ENCODE measurements around the gene DONSON. TPM values are rescaled to one million over a fixed set of nuclear protein-coding genes. Genes with fewer than 3 reads are reported as not detected.
A peak's percentile ranks its signal among the peaks of the same experiment; 100 is the strongest.

DONSON gene
- total and polyA plus RNA-seq, 2 of the 13 experiments (the other 11 are each of a cell fraction or from before 2014, with no cell fraction given): 35.4 to 63.6 TPM

GRCh38 chr21:33588485-33589335 lies at the start of gene DONSON (continued):
- peak; percentile 76; the same call in 1 of the 2 replicates for TF ChIP-seq GMEB1 (CRISPR knock-in tag; IDR thresholded peaks at IDR 0.05; ENCODE audit: borderline replicate concordance)
- TF ChIP-seq ZNF816 (CRISPR knock-in tag; IDR thresholded peaks at IDR 0.05; ENCODE audit: borderline replicate concordance): no peak
- 0 out of 2 replicates have a peak, but pooled peaks have one; percentile 53 for TF ChIP-seq ZNF143 (CRISPR knock-in tag; IDR thresholded peaks at IDR 0.05)
- TF ChIP-seq SRSF4 (IDR thresholded peaks at IDR 0.05; ENCODE audit: low read depth, low read length, poor library complexity, severe bottlenecking): no peak
- no peak for TF ChIP-seq KLF15 (CRISPR knock-in tag; IDR thresholded peaks at IDR 0.05; ENCODE audit: borderline replicate concordance)
- peak; percentile 58; the same call in 1 of the 2 replicates for TF ChIP-seq TBX2 (CRISPR knock-in tag; IDR thresholded peaks at IDR 0.05; ENCODE audit: borderline replicate concordance)
- 0 out of 2 replicates have a peak, but pooled peaks have one; percentile 24 for TF ChIP-seq ZFP91 (CRISPR knock-in tag; IDR thresholded peaks at IDR 0.05; ENCODE audit: borderline replicate concordance)
- no peak for TF ChIP-seq SOX13 (IDR thresholded peaks at IDR 0.05)
- TF ChIP-seq SOX13 (CRISPR knock-in tag; conservative IDR thresholded peaks at IDR 0.05 in 1 of 2, IDR thresholded peaks at IDR 0.05 in 1 of 2): peak in 1 of 2 experiments; percentile 50; a peak in 2 of 4 replicates
- TF ChIP-seq RBAK (CRISPR knock-in tag; IDR thresholded peaks at IDR 0.05): no peak
- TF ChIP-seq ZBTB43 (CRISPR knock-in tag; conservative IDR thresholded peaks at IDR 0.05): peak; percentile 77
- peak; percentile 77 for TF ChIP-seq ZNF574 (CRISPR knock-in tag; IDR thresholded peaks at IDR 0.05)
- TF ChIP-seq PTBP1 (IDR thresholded peaks at IDR 0.05; ENCODE audit: low read depth, low read length, poor library complexity, severe bottlenecking): no peak
- no peak for TF ChIP-seq ZNF275 (CRISPR knock-in tag; IDR thresholded peaks at IDR 0.05; ENCODE audit: borderline replicate concordance)
- TF ChIP-seq KMT2A (CRISPR knock-in tag; IDR thresholded peaks at IDR 0.05): peak; percentile 62; the same call in 1 of the 2 replicates
- TF ChIP-seq PLRG1 (conservative IDR thresholded peaks at IDR 0.05): no peak
- no peak for TF ChIP-seq ZNF841 (CRISPR knock-in tag; IDR thresholded peaks at IDR 0.05; ENCODE audit: borderline replicate concordance)
